Activated CD4-positive, alpha-beta memory T cell treated with anti-CD3 and anti-CD28 coated beads, Interleukin-2, amount 10 ng/mL, durations not matched to agents 7 days and 5 days (primary cell): ENCODE results near the gene AMELX. TPM values are rescaled to one million over a fixed set of nuclear protein-coding genes. Genes with fewer than 3 reads are reported as not detected.

Source experiments
- CTCF ChIA-PET: fragments of 350-600 bp; sonication (Branson Sonifier 250); formaldehyde crosslinking; loops from one replicate; lab custom pipeline; 2021; ENCODE audit warnings: antibody characterized with exemption, inconsistent platforms; lab: Charles Lee
- POLR2A ChIA-PET: fragments of 350-600 bp; sonication (Branson Sonifier 250); formaldehyde crosslinking; loops from one replicate; lab custom pipeline; 2021; ENCODE audit warnings: antibody characterized with exemption; lab: Charles Lee
- DNase-seq: peaks from one replicate; pipeline ENCODE4 v3.0.0-alpha.2; 2020
- H3K27ac Mint-ChIP-seq: one replicate; pipeline ENCODE4 v1.8.0; 2021; ENCODE audit warnings: mild to moderate bottlenecking, mixed read lengths
- H3K27me3 Mint-ChIP-seq: one replicate; pipeline ENCODE4 v1.8.0; 2021; ENCODE audit warnings: mixed read lengths
- H3K36me3 Mint-ChIP-seq: one replicate; pipeline ENCODE4 v1.8.0; 2021; ENCODE audit warnings: low read depth, mixed read lengths
- H3K4me1 Mint-ChIP-seq: one replicate; pipeline ENCODE4 v1.8.0; 2021; ENCODE audit warnings: mixed read lengths
- H3K4me3 Mint-ChIP-seq: one replicate; pipeline ENCODE4 v1.8.0; 2021; ENCODE audit warnings: mild to moderate bottlenecking, mixed read lengths
- H3K9me3 Mint-ChIP-seq: one replicate; pipeline ENCODE4 v1.8.0; 2021; ENCODE audit warnings: mixed read lengths
- total RNA-seq, 2 experiments: library from RNA; stranded (reverse); gene quantifications; one replicate each; pipeline ENCODE4 v1.2.3, GENCODE V29; 2021

The AMELX gene
- total RNA-seq, 2 experiments from 2014 or later: not detected

GRCh38 chrX:11272863-11273262 is 20.4 kb upstream of the AMELX start:
- ChIA-PET CTCF (no interaction called here), POLR2A (no interaction called here)
- Mint-ChIP-seq H3K4me3 (no peak overlapping the region), H3K36me3 (no peaks in the 10 kb centered on the region), H3K27me3 (no peaks in the 10 kb centered on the region), H3K27ac (no peak overlapping the region), H3K4me1 (no peaks in the 10 kb centered on the region), H3K9me3 (no peaks in the 10 kb centered on the region)
- DNase-seq: no peak

DNA sequence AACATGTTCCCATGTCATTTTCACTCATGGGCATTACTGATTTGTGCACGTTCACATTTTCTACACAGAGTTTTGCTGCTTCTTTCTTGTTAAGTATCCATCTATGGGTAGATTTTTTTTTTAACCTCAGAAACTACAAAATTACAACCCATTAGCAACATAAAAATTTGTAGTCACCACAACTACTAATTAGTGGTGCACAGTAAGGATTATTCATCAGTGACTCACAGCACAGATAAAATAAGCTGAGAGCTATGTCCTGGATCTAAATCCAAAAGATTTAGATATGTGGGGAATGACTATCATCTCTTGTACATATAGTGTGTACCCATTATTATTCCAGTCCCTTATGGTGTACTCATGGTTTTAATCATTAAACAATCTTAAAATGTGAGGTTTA is 19.7 kb upstream of the AMELX start:
- H3K36me3 Mint-ChIP-seq: no peaks in the 10 kb centered on the region
- no peak overlapping the region for H3K4me3 Mint-ChIP-seq
- H3K9me3 Mint-ChIP-seq: no peaks in the 10 kb centered on the region
- H3K27ac Mint-ChIP-seq: no peak overlapping the region
- H3K4me1 Mint-ChIP-seq: no peaks in the 10 kb centered on the region
- H3K27me3 Mint-ChIP-seq: no peaks in the 10 kb centered on the region
- ChIA-PET CTCF (no interaction called here), POLR2A (no interaction called here)
- no peak for DNase-seq

DNA sequence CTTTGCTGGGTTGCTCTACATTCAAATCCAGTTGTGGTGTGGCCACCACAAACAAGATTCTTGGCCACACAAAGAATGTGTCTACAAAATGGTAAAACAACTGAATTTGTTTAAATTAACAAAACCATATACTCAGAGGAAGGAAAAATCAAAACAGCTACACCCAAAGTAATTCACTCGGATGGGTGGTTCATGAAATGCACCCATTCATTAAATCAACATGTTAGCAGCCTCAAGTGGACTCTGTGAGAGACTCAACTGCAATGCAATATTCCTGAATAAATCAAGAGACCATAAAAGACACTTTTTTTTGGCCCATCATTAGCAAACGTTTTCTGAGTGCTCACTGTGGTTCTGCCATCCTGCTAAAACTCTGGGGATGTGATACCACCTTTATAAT is 11.2 kb upstream of the AMELX start:
- CTCF ChIA-PET: no interaction called here
- POLR2A ChIA-PET: no interaction called here
- no peak for DNase-seq
- Mint-ChIP-seq H3K9me3 (no peaks in the 10 kb centered on the region), H3K27me3 (no peaks in the 10 kb centered on the region), H3K27ac (no peak overlapping the region), H3K4me3 (no peak overlapping the region), H3K36me3 (no peaks in the 10 kb centered on the region), H3K4me1 (no peaks in the 10 kb centered on the region)

- CTCF ChIA-PET: no interaction called here
- H3K4me3 Mint-ChIP-seq: no peak overlapping the region
- no peaks in the 10 kb centered on the region for H3K9me3 Mint-ChIP-seq
- H3K4me1 Mint-ChIP-seq: no peaks in the 10 kb centered on the region
- H3K27me3 Mint-ChIP-seq: no peaks in the 10 kb centered on the region
- POLR2A ChIA-PET: no interaction called here
- H3K36me3 Mint-ChIP-seq: no peaks in the 10 kb centered on the region
- no peak overlapping the region for H3K27ac Mint-ChIP-seq
- DNase-seq: no peak
Observed at GRCh38 chrX:11285651-11286050, 7.6 kb upstream of the AMELX start.

- DNase-seq: no peak
- Mint-ChIP-seq H3K27ac (no peak overlapping the region), H3K36me3 (no peaks in the 10 kb centered on the region), H3K27me3 (no peaks in the 10 kb centered on the region), H3K9me3 (no peaks in the 10 kb centered on the region), H3K4me3 (no peak overlapping the region), H3K4me1 (no peaks in the 10 kb centered on the region)
- ChIA-PET POLR2A (no interaction called here), CTCF (no interaction called here)
Observed at GRCh38 chrX:11287505-11287904, 5.7 kb upstream of the AMELX start.

DNA sequence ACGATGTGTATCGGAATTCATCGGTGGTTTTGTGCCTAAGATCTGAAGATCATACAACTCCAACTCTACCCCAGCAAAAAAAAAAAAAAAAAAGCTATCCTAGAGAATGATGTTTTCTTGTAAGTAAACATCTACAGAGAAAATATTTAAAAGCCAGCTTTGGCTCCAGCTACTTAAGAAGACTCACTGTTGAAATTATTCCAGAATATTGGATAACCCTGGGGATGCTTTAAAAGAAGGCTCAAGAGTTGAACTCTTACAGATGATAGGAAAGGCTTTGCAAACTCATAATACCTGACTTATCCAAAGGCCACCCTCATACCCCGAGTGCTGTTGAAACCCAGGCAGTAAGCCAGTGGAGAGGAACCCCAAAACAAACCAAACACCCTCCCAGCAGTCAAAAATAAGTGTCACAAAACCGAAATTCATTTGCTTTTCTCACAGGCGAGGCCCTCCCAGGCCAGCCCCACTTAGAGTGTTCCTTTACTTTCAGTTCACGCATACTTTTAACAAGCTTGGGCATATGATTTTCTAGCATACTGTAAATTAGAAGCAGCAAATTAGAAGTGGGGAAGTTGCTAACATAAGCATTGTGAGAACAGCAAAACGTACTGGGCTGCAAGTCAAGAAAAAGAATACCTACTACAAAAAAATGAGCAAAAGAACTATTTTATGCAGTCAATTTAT is 2.7 kb upstream of the AMELX start:
- Mint-ChIP-seq H3K27me3 (no peaks in the 10 kb centered on the region), H3K4me3 (no peak overlapping the region), H3K9me3 (no peaks in the 10 kb centered on the region), H3K27ac (no peak overlapping the region), H3K4me1 (no peaks in the 10 kb centered on the region), H3K36me3 (no peaks in the 10 kb centered on the region)
- ChIA-PET POLR2A (no interaction called here), CTCF (no interaction called here)
- DNase-seq: no peak

DNA sequence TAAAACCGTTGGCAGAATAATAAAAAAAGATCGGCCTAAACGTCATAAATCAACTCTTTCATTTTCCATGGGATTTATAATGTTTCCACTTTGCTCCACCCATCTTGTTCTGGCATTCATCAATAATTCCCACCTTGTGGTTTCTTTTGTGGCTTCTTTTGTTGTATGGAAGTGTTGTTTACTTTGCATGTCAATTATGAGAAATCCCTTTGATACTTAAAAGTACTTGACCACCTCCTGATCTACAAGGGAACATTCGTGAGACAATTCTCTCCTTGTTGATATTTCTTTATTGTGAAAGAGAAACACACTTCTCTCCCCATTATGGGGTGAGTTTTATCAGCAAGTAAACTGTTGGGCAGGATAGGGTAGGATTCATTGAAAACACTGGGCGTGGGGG is 2.8 kb downstream of the AMELX start:
- no peak overlapping the region for H3K4me3 Mint-ChIP-seq
- no peaks in the 10 kb centered on the region for H3K9me3 Mint-ChIP-seq
- H3K36me3 Mint-ChIP-seq: no peaks in the 10 kb centered on the region
- ChIA-PET CTCF (no interaction called here), POLR2A (no interaction called here)
- no peaks in the 10 kb centered on the region for H3K27me3 Mint-ChIP-seq
- DNase-seq: no peak
- H3K27ac Mint-ChIP-seq: no peak overlapping the region
- no peaks in the 10 kb centered on the region for H3K4me1 Mint-ChIP-seq

DNA sequence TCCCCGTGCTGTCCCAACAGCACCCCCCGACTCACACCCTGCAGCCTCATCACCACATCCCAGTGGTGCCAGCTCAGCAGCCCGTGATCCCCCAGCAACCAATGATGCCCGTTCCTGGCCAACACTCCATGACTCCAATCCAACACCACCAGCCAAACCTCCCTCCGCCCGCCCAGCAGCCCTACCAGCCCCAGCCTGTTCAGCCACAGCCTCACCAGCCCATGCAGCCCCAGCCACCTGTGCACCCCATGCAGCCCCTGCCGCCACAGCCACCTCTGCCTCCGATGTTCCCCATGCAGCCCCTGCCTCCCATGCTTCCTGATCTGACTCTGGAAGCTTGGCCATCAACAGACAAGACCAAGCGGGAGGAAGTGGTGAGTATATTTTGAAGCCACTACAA is 5.4 kb downstream of the AMELX start:
- Mint-ChIP-seq H3K27me3 (no peaks in the 10 kb centered on the region), H3K36me3 (no peaks in the 10 kb centered on the region), H3K9me3 (no peaks in the 10 kb centered on the region), H3K27ac (no peak overlapping the region), H3K4me3 (no peak overlapping the region), H3K4me1 (no peaks in the 10 kb centered on the region)
- ChIA-PET POLR2A (no interaction called here), CTCF (no interaction called here)
- DNase-seq: no peak

DNA sequence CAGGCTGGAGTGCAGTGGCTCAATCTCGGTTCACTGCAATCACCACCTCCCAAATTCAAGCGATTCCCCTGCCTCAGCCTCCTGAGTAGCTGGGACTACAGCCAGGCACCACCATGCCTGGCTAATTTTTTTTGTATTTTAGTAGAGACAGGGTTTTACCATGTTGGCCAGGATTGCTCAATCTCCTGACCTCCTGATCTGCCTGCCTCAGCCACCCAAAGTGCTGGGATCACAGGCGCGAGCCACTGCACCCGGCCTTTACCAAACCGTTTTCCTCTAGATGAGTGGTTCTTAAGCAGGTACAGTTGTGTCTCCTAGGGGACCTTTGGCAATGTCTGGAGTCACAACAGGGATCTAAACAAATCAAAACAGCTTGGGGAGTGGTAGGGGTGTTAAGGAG is 11.6 kb downstream of the AMELX start:
- Mint-ChIP-seq H3K27me3 (no peaks in the 10 kb centered on the region), H3K9me3 (no peaks in the 10 kb centered on the region), H3K4me3 (no peak overlapping the region), H3K27ac (no peak overlapping the region), H3K4me1 (no peaks in the 10 kb centered on the region), H3K36me3 (no peaks in the 10 kb centered on the region)
- CTCF ChIA-PET: no interaction called here
- POLR2A ChIA-PET: no interaction called here
- DNase-seq: no peak

GRCh38 chrX:11305641-11306040 is 12.4 kb downstream of the AMELX start:
- ChIA-PET CTCF (no interaction called here), POLR2A (no interaction called here)
- Mint-ChIP-seq H3K4me3 (no peak overlapping the region), H3K27me3 (no peaks in the 10 kb centered on the region), H3K27ac (no peak overlapping the region), H3K4me1 (no peaks in the 10 kb centered on the region), H3K9me3 (no peaks in the 10 kb centered on the region), H3K36me3 (no peaks in the 10 kb centered on the region)
- DNase-seq: no peak

- no peak overlapping the region for H3K27ac Mint-ChIP-seq
- no peaks in the 10 kb centered on the region for H3K36me3 Mint-ChIP-seq
- DNase-seq: no peak
- H3K4me1 Mint-ChIP-seq: no peaks in the 10 kb centered on the region
- no peaks in the 10 kb centered on the region for H3K9me3 Mint-ChIP-seq
- H3K27me3 Mint-ChIP-seq: no peaks in the 10 kb centered on the region
- H3K4me3 Mint-ChIP-seq: no peak overlapping the region
- ChIA-PET POLR2A (no interaction called here), CTCF (no interaction called here)
Observed at GRCh38 chrX:11309220-11309619, 16.0 kb downstream of the AMELX start.

DNA sequence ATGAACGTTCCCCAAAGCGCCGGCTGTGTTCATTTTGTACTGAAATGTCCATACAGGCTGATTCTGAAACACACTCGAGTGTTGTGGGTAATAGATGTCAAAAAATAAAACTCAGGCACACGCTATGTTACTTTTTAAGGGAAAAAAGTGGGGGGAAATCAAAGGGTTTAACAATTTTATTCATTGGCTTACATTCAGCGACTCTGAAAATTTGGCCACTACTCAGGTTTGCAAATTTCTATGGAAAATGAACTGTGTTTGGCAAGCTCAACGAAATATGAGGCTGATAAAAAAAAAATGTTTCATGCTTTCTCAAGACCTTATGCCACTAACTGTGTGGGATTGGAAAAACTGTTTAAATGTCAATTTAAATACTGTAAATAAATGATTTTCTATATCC is 18.5 kb downstream of the AMELX start:
- H3K27ac Mint-ChIP-seq: no peak overlapping the region
- no peaks in the 10 kb centered on the region for H3K9me3 Mint-ChIP-seq
- POLR2A ChIA-PET: no interaction called here
- CTCF ChIA-PET: no interaction called here
- no peak overlapping the region for H3K4me3 Mint-ChIP-seq
- H3K36me3 Mint-ChIP-seq: no peaks in the 10 kb centered on the region
- H3K27me3 Mint-ChIP-seq: no peaks in the 10 kb centered on the region
- H3K4me1 Mint-ChIP-seq: no peaks in the 10 kb centered on the region
- DNase-seq: no peak

GRCh38 chrX:11319806-11320520 is 26.8 kb downstream of the AMELX start:
- Mint-ChIP-seq H3K9me3 (no peaks in the 10 kb centered on the region), H3K4me1 (no peaks in the 10 kb centered on the region), H3K27me3 (no peaks in the 10 kb centered on the region), H3K36me3 (no peaks in the 10 kb centered on the region), H3K27ac (no peak overlapping the region), H3K4me3 (no peak overlapping the region)
- ChIA-PET CTCF (no interaction called here), POLR2A (no interaction called here)
- no peak for DNase-seq

DNA sequence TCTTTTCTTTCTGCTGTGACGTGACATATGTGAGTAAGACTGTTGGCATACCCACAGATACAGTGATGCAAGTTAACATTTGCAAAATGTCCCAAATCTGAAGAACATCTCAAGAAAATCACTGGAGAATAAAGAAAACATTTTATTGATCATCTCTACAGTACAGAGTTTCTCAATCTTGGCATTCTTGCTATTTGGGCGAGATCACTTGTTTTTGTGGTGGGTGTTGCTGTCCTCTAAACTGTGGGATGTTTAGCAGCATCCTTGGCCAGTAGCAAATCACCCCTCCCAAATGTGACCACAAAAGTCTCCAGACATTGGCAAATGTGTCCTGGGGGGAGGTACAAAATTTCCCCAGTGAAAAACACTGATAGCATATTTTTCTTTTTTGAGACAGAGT is 28.8 kb downstream of the AMELX start:
- H3K4me1 Mint-ChIP-seq: no peaks in the 10 kb centered on the region
- POLR2A ChIA-PET: no interaction called here
- CTCF ChIA-PET: no interaction called here
- no peak overlapping the region for H3K4me3 Mint-ChIP-seq
- H3K27me3 Mint-ChIP-seq: no peaks in the 10 kb centered on the region
- DNase-seq: no peak
- H3K36me3 Mint-ChIP-seq: no peaks in the 10 kb centered on the region
- H3K27ac Mint-ChIP-seq: no peak overlapping the region
- H3K9me3 Mint-ChIP-seq: no peaks in the 10 kb centered on the region
